H1 (cell line): ENCODE data around the gene PLA2R1. TPM values are rescaled to one million over a fixed set of nuclear protein-coding genes. Genes with fewer than 3 reads are reported as not detected.

Source experiments
- ASH2L ChIP-seq: fragments of 200-600, 300-600 bp; sonication (generic); IDR thresholded peaks from one replicate; pipeline ENCODE4 v1.7.1; 2017; ENCODE audit warnings: low read length
- BACH1 ChIP-seq: IDR thresholded peaks from 2 replicates; pipeline ENCODE4 v1.6.1; 2012; ENCODE audit warnings: low read length, improper control_type of control experiment
- CBX8 ChIP-seq: fragments of 300-800, 300-1000 bp; sonication (generic); IDR thresholded peaks from 2 replicates; pipeline ENCODE4 v1.7.1; 2016; ENCODE audit warnings: low read depth, low read length, borderline replicate concordance
- POLR2AphosphoS5 ChIP-seq: IDR thresholded peaks from 2 replicates; pipeline ENCODE4 v1.6.1; 2011; ENCODE audit warnings: low read depth, low read length
- RNF2 ChIP-seq: fragments of 200-900, 300-1000 bp; sonication (generic); IDR thresholded peaks from 2 replicates; pipeline ENCODE4 v1.7.1; 2016; ENCODE audit warnings: borderline replicate concordance, low read depth, mild to moderate bottlenecking, antibody characterized with exemption, low read length; ENCODE audit not compliant: poor library complexity, severe bottlenecking; ENCODE audit errors: missing control alignments
- SIN3A ChIP-seq, 2 experiments: IDR thresholded peaks in 1 of 2; conservative IDR thresholded peaks in 1 of 2; 2 replicates each; pipeline ENCODE4 v1.6.1; 2011 to 2012; ENCODE audit warnings: low read length in 2 of 2, improper control_type of control experiment in 1 of 2, low read depth in 1 of 2, mild to moderate bottlenecking in 1 of 2
- SIRT6 ChIP-seq: IDR thresholded peaks from one replicate; pipeline ENCODE4 v1.7.1; 2012; ENCODE audit warnings: low read length, inconsistent platforms
- SP4 ChIP-seq: IDR thresholded peaks from 2 replicates; pipeline ENCODE4 v1.6.1; 2012; ENCODE audit warnings: low read length, inconsistent platforms
- TAF1 ChIP-seq: IDR thresholded peaks from 2 replicates; pipeline ENCODE4 v1.6.1; 2011; ENCODE audit warnings: mild to moderate bottlenecking, low read depth, low read length
- TEAD4 ChIP-seq: IDR thresholded peaks from 2 replicates; pipeline ENCODE4 v1.6.1; 2012; ENCODE audit warnings: low read depth, low read length, inconsistent platforms, mixed read lengths
- USF2 ChIP-seq: IDR thresholded peaks from 2 replicates; pipeline ENCODE4 v1.6.1; 2011; ENCODE audit warnings: low read length, improper control_type of control experiment
- polyA plus RNA-seq, 7 experiments: library from polyadenylated mRNA; depleted of rRNA in 3 of 7; stranded (reverse) in 5 of 7; unstranded in 2 of 7; fragments of >200 nt in 5 of 7; fragments of 200-250 nt in 2 of 7; gene quantifications; 1 replicate in 5 of 7; 2 replicates in 1 of 7; 4 replicates in 1 of 7; pipeline versions ENCODE4 v1.2.1 to v1.2.3, GENCODE V29; 2011 to 2013; ENCODE audit warnings: missing spikeins in 2 of 7, mixed read lengths in 2 of 7
- total RNA-seq: library from RNA; stranded (reverse); fragmentation: NEBNext Ultra II Directional; extraction: Animal tissue kit (Norgen Biotek cat#: 25700); gene quantifications from 2 replicates; pipeline ENCODE4 v1.2.1, GENCODE V29; 2021

The PLA2R1 gene
- total and polyA plus RNA-seq, 2 of the 8 experiments (the other 6 are each of a cell fraction or from before 2014, with no cell fraction given), result 0.65 to 1.5 TPM

- TF ChIP-seq CBX8 (no peak), USF2 (no peak), SIRT6 (no peak), SIN3A (conservative IDR thresholded peaks at IDR 0.05 in 1 of 2, IDR thresholded peaks at IDR 0.05 in 1 of 2; ENCODE audit: low read depth in 1 of 2, low read length in 2 of 2) (no peak; a peak in 1 of 4 replicates), TEAD4 (peak; percentile 79), SP4 (no peak), POLR2AphosphoS5 (no peak), TAF1 (0 out of 2 replicates have a peak, but pooled peaks have one; percentile 15), ASH2L (peak; percentile 85), RNF2 (no peak), BACH1 (no peak)
- TF ChIP-seq, all 59 proteins: peak for 11
Observed at GRCh38 chr2:160062292-160063005, at the start of gene PLA2R1 (continued).
